CD4-positive, alpha-beta T cell treated with Interleukin-6 for 4 hours (primary cell): ENCODE data around the gene PDRG1.

Experiments
- DNase-seq: peaks from one replicate; pipeline ENCODE4 v3.0.0-alpha.2; 2020; ENCODE audit warnings: mixed read lengths

PDRG1 gene

DNA sequence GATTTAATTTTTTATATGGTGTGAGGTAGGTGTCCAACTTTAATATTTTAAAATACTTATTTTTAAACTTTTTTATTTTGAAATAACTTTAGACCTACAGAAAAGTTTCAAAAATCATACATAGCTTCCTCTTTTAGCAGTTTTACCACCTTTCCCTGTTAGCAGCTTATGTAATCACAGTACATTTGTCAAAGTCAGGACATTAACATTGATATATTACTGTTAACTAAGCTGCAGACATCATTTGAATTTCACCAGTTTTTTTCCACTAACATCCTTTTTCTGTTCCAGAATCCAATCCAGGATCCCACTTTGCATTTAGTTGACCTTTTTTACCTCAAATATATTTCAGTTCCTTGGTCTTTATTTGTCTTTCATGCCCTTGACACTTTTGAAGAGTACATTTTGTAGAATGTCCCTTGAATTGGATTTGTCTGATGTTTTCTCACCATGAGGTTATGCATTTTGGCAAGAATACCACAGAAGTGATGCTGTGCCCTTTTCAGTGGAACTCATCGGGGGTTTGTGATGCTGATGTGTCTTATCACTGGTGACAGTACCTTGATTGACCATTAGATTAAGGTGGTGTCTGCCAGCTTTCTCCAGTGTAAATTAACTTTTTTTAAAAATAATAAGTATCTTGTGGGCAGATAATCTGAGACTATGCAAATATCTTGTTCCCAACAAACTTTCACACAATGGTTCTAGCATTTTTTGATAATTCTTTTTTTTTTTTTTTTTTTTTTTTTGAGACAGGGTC is 48.0 kb downstream of the PDRG1 start:
- DNase-seq, result no peak

DNA sequence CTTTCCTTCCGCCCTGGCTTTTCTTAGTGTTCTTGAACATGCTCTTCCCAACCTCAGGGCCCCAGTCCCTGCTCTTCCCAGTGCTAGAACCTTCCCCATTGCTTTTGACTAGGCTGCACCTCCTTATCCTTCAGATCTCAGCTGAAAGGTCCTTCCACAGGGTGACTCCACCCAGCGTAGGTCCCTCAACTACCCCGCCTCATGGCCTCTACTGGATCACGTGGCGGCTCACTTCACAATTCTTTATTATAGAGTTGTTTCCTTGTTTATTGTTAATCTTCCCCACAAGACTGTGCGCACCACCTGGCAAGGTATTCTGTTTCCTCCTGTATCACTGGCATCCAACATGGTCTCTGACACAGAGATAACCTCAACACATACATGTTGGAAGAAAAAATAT is 50.2 kb downstream of the PDRG1 start:
- no peak for DNase-seq

DNA sequence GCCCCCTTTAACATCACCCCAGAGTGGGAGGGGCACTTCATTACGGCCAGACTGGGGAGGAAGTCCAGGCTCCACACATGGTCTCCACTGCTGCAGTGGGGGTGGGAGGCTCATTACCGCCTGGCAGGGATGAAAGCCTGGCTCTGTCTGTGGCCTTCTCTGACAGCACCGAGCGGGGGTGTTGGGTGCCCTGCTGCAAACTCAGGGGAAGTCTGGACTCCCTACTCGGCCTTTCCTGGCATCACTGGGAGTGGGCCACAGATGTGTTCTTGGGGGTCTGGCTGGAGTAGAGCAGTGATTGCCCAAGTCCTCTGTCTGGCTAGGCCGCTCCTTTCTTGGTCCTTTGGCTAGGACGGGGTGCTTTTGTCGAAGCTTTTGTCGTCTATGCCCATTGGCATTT is 54.3 kb downstream of the PDRG1 start:
- DNase-seq, result no peak

DNA sequence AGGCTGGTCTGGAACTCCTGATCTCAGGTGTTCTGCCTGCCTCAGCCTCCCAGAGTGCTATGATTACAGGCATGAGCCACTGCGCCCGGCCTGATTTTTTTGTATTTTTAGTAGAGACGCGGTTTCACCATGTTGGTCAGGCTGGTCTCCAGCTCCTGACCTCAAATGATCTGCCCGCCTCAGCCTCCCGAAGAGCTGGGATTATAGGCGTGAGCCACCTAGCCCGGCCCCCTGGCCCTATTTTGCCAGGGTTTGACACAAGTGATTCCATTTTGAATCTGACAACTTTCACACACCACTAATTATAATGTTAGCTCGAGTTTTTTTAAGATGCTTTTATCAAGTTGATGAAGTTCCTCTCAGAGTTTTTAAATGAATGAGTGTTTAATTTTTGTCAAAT is 55.8 kb downstream of the PDRG1 start:
- no peak for DNase-seq

DNA sequence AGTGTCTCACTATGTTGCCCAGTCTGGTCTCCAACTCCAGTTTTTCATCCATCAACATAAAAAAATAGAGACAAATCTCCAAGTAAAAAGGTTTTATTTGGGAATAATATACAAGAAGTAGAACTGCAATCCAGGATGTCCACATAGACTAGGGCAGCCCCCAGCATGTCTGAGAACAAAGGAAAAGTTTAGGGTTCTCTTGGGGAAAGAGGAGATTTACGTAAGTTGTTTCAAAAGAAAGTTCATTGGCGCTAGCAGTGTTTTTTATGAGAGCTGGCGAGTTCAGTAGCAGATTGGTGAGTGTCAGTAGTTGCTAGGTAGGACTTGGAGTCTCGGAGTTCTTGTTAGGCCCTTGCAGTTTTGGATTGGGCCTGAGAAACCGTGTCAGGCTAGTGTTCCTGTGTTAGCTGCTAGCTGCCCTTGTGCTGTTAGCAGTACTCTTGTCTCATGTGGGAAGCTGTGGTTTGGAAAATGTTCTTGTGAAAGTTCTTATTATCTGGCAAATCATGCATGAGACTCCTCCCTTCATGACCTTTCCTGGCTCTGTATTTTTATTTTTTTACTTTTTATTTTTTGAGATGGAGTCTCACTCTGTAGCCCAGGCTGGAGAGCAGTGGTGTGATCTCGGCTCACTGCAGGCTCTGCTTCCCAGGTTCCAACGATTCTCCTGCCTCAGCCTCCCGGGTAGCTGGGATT is 56.7 kb downstream of the PDRG1 start:
- no peak for DNase-seq
